ENCODE data around the gene ZNF366.

Gene ZNF366

DNA sequence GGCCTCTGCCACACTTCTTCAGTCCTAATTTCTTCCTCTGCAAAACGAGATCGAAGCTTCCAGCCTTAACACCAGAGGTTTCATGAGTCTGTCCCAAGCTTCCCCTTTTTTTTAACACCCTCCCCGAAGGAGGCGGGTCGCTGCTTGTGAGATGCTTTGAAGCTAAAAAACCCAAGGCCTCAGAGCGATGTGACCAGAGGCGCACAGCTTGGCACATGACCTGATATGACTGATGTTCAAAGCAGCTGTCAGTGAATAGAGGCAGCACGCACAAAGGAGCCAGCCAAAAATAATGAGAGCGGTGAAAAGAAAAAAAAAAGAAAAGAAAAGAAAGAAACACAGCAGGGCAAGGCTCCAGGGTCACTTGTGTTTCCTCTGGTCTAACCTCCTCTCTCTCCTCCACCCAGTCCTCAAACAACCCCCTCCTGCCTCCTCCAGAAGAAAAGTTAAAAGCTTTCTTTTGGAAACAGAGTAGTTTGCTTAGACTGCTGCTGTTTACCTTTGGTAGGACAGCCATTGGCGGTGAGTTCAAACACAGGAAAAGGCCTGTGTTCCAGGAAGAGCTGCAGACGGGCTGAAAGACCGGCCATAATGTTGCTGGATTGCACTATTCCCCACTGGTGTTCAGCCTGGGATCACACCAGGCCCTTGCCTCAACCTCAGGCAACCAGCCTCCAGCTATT is 10.9 kb upstream of the ZNF366 start:
- DNase-seq: no peak

DNA sequence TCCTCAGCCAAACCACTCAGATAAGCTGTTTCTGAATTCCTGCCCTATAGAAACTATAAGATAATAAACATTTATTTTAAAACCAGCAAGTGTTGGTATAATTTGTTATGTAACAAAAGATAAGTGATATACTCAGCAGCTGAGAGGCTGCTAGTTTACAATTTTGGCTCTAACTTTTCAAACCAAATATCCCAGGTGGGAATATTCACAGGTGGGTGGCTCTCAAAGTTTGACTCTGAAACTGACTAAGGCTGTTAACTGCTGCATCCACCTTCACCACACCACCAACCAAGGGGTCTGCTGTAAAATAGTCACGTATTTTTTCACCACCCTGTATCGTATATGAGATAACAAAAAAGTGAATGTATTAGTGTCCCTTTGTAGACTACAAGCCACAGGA is 9.7 kb upstream of the ZNF366 start:
- DNase-seq: no peak

DNA sequence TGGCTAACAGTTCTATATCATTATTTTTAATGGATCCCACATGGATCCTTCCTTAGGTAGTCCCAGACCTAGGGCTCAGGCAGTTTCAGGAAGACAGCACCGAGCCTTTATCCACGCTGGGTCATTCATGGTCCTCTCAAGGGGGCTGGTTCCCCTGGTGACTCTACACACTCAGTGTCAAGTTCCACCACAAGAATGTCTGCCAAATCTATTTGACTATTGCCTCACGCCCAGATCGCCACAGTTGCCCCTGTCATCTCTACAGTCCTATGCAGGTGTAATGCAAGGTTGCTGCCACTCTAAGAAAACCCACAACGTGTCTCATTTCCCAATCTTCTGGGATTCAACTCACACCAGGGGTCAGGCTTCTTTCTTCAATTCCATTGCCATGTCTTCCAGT is 8.0 kb upstream of the ZNF366 start:
- no peak for DNase-seq

DNA sequence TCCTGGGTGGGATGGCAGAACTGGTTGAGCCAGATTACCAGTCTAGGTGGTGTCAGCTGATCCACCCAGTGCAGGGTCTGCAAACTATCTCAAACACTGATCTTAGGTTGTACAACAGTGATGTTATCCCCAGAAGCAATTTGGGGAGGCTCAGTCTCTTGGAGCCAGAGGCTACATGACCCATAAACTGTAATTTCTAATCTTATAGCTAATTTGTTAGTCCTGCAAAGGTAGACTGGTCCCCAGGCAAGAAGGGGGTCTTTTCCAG is 5.3 kb upstream of the ZNF366 start:
- DNase-seq: no peak

DNA sequence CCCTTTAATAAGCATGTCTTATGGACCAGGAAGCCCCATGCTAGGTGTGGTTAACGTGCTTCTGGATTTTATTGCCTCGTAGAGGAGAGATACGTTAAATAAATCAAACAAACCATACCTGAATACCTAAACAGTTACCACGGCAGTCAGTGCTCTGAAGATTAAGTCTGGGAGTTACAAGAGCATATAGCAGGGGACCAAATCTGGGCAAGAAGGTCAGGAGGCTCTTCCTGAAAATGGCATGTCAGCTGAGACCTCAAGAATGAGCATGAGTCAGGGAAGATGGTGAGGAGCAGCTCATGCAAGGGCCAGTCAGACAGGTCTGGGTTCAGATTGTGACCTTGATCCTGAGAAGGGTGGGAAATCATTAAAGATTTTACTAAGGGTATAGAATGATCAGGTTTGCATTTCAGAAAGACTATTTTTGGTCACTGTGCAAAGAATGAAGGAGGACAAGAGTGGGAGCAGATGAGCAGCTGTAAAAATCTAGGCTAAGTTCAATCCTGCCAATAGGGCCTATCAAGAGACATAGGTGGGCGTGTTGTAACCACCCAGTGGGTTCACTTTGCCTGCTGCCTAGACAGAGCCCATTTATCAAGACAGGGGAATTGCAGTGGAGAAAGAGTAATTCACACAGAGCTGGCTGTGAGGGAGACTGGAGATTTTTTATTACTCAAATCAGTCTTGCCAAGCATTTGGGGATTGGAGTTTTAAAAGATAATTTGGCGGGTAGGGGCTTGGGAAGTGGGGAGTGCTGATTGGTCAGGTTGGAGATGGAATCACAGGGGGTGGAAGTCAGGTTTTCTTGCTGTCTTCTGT is 4.8 kb upstream of the ZNF366 start:
- DNase-seq: no peak

DNA sequence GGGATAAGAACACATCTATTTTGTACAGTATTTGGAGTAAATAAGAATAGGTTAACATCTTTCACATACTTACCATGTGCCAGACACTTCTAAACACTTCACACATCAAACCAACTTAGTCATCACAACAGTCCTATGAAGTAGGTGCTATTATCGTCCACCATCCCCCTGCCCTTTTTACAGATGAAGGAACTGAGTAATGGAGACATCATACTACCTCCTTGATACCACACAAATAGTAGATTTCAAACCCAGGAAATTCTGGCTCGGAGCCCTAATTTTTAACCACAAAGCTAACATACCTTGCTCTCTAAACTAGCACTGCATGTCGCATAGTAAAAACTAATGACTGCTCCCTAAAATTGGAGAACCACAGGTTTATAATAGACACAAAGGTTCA is 4.2 kb upstream of the ZNF366 start:
- no peak for DNase-seq

DNA sequence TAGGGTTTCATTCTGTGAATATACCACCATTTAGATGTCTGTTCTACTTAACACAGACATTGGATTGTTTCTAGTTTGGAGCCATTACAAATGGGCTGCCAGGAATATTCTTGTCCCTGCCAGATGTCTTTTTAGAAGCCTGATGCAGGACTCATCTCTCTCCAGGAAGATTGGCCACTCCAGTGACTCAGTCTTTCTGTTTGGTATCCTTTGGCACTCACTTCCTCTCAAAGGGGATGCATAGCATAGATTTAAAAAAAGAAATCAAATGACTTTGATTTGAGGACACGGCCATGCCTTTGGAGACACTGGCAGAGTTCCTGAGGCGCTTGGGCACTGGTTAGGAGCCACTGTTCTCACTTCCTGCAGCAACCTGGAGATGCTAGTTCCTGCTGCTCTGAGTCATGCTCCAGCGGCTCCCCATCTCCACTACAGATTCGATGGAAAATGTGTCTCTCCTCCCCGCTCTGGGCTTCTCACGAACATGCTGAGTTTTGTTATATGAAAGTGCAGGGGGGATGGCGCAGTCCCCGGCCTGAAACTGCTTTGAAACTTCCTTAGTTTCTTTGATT is 3.5 kb upstream of the ZNF366 start:
- no peak for DNase-seq

DNA sequence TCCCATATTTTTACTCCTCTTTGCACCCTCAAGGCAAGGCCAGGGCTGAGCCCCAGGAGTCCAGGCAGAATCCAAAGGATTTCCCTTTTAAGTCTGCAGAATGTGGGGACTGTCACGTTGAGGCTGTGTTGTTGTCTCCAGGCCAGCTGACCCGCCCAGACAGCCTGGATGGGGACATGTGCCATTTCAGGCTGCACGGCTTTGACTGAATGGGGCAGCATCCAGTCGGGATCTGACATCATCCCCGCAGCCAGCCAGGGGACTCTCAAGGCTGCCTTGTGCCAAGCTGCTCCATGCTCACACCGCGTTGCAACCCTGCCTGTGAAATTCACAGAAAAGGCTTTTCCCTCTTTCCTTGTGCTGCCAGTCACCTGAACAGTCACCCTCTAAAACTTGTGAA is 2.2 kb upstream of the ZNF366 start:
- no peak for DNase-seq

DNA sequence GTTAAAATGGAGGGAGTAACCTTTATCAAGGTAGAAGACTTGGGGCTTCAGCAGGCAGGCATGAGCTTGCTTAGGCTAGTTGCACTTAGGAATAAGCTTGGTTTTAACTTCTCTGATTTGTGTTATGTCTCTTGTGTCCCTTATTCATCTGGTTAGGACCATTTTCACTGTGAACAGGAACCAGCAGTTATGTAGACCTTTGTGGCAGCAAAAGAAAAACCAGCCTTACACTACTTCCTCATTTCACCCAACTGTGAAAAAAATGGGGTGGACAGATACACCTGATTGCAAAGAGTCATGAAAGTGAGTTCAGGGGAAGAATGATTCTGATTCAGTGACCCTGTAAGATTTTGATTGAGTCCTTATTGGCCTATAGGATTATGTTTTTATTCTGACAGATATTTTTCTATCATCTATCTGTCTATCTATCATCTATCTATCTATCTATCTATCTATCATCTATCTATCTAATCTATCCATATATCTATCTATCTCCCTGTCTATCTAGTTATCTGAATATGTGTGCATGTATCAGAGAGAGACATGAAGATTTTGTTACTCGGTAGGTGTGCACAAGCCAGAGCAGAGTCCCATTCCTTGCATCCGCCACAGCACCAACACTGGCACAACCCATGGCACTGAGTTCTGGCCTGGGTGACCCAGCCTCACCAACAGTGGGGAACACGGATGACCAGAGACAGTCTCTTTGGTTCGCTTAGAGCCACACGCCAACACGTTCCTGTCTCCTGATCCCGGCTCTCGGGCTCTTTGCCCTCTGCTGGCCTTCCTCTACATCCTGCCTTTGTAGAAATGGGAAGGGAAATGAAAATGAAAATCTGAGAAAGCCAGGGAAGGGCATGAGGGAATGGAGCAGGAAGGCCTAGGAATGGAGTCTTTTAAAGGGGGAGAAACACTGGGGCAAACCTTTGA is 1.3 kb upstream of the ZNF366 start:
- no peak for DNase-seq

DNA sequence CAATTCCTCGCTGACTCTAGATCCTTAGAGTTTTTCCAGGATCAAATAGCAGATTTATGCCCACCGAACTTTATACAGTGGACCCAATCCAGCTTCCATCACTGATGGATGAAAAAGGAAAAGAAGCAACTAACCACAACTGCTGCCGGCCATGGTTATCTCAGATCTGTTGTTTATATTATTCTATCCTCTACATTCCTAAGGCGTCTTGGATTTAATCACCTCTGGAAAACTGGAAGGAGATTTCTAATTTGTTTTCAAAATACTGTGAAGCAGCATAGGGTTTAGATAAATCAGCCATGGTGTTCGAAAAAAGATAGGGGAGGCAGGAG is 663 bp upstream of the ZNF366 start:
- no peak for DNase-seq

DNA sequence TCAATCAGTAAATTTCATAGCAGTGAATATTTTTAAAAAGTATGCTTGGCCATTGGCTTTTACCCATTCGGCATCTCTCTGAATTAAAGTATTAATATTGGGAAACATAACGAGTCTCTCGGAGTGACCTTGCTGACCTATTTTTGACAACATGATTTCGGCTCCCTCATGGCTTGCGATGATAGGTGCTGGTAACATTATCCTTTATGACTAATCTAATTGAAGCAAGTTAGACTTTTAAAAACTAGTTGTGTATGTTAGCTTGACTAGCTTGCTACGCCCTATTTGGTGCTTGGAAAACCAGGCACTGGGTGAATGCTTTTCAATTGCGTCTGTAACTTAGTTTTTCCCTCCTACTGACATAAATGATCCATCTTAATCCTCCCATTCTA is 1.1 kb downstream of the ZNF366 start:
- no peak for DNase-seq

DNA sequence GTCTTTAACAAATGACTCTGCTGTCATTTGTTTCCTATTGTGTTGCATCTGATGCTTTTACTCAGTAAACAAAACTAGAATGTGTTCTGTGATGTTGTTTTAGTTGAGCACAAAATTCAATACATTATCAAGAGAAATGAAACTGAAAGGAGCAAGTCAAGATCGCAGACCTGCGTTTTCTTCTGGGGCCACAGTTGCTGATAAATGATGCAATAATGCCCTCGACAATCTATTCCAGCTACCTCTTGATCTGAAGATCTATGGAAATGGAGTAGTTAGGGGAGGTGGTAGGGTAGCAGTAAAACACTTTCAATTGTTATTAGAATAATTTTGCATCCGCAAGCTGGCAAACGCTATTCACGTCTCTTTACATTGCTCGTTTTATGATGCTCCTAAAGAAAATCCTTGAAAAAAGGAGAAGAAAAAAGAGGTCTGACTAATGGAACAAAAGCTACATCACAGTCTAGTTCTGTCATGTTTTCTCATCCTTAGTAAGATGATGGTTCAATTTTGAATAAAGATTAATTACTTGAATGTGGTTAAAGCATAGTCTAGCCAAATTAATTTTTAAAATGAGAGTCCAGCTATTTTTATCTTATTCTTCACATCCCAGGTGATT is 1.6 kb downstream of the ZNF366 start:
- DNase-seq: no peak

DNA sequence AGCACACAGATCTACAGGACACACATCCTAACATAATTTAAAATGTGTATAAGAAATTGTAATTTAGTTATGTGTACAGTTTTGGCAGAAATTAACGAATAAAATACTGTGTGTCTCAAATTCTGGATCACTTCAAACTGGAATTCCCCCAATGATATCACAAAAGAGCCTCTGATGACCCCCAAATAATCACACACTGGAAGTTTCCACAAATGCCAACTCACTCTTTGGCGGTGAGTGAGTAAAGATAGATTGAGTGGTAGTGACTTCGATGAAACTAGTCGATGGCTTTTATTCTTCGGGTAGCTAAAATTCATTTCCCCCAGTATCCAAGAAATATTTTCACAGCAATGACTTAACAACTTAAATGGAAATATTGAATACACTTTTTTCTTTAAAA is 2.2 kb downstream of the ZNF366 start:
- DNase-seq: no peak

DNA sequence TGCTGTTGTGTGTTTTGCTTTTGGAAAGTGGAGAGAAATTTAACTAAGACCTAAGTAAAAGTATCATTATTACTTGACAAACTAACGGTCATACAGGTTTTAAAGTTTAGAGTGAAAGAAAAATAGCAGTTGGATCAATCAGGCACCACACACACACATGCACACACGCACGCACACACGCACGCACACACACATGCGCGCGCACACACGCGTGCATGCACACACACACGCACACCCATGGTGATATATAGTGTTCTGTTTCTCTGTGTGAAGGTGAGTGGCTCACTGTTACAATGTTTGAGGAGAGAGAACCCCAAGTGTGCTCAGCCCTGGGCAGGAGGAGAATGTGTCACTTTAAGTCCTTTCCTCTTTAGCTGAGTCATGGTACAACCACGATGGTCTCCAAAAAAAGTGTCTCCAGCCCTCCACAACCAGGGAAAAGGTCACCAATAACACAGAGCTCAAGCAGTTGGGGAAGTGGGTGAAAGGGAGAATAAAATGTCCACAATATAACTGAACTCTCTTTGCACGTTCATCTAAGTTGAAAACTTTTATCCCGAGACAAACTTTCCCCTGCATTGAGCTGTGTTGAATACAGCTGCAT is 3.2 kb downstream of the ZNF366 start:
- no peak for DNase-seq

DNA sequence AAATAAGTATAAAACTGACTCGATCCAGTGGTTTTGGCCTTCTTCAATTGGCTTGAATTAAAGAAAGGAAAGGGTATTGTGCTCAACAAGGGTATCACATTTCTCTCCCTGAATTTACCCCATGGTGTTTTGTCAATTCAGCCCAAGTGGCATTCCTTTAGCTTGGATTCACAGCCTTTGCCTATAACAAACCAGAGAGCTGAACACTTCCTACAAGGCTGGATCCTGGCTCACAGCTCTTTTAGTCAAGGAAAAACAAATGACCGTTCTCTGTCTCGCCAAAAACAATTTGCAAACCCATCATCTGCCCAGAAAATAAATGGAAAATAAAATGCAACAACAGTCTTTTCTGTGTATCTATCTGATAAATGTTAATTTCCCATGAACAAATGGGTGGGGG is 5.7 kb downstream of the ZNF366 start:
- no peak for DNase-seq

DNA sequence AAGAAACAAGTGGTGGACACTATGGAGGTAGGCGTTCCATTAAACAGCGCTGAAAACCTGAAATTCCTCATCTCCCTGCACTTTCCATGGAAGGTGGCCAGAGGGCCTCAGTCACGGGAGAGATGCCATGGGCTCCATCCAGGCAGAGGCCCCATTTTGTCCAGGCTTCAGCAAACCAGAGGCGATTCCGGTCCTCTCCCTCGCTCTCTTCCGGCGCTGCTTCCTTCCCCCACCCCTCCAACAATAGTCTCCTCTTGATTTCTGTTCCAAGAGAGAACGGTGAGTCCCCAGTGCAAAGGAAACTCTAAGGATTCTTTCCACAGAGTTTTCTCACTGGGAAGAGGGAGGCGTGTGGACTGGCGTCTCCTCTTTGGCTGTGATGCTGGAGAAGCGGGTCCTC is 7.5 kb downstream of the ZNF366 start:
- DNase-seq: no peak

DNA sequence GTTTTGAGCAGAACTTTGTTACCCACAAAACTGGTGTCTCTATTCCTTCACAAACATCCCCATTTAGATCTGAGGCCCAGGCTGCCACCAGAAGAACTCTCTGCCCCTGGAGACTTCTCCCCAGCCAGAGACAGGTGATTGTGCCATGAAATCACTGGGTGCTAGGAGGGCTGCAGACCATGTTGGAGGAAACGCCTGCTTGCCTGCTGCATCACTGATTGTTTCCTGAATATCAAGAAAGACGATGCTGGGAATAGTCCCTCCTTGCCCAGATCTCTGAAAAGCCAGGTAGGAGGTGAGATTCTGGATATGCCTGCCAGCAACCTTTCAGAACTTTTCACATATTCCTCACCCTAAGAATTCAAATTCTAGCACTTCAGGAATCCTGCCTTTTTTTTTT is 8.1 kb downstream of the ZNF366 start:
- DNase-seq: no peak

DNA sequence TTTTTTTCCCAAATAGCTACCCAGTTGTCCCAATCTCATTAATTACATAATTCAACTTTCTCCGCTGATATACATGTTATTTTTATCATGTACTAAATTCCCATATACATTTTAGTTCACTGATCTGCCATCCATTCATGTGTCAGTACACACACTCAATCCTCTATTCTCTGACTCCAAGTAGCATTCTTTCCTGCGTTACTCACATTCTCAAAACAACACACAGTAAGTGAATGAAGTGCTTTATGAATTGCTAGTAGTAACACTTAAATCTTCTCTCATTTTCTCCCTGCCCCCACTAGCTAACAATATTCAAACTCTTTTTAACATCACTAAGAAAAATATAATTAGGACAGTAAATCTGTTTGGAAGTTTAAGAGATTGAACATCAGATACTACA is 8.9 kb downstream of the ZNF366 start:
- DNase-seq: no peak

DNA sequence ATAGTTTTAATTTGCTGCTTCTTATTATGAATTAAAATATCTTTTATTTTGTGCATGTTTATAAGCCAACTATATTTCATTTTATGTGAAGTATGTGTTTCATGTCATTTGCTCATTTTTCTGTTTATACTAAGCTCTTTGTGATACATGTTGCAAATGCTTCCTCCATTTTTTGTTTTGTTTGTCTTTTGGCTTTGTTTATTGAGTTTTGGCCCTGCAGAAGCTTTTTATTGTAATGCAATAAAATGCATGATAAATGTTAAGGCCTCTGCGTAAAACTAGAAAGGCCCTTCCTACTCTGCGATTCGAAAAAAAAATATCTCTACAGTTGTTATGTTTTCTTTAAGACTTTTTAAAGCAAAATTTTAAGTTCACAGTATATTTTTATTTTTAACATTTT is 9.4 kb downstream of the ZNF366 start:
- no peak for DNase-seq

DNA sequence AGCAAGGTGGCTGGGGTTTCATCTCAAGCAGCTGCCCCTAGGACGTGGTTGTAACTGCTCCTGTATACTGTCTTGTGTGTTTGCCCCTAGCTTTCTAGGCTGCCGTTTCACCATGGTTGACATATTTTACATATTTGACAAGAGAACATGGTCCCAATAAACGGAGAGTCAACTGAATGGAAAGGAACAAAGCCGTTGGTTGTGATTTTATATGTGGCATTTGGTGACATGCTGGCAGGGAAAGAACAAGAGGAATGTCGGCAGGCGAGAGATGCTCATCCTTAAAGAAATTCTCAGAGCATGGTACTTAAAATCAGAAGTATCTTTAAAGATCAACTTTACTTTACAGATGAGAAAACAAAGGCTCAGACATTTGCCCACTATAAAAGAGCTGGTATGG is 11.8 kb downstream of the ZNF366 start:
- DNase-seq: no peak

DNA sequence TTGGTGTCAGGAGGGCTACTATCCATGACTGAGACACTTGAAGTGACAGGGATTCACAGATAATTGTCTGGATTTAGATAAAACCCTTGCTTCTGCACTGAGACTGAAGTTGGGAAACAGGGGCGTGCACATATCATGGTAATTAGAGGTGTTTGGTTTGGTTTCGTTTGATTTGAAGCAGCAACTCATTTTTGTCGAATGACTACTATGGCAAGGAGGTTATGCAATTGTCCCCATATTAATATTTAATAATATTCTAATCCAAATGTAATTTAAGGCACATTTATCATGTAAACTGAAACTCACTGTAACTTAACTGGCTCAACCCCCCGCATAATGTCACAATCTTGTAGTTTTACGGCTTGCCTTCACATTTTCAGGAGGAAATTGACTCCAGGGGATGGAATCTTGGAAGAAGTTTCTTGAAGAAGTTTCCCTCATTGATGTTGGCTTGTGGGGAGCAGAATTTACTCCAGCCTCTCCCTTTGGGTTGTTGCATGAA is 12.5 kb downstream of the ZNF366 start:
- DNase-seq: no peak

DNA sequence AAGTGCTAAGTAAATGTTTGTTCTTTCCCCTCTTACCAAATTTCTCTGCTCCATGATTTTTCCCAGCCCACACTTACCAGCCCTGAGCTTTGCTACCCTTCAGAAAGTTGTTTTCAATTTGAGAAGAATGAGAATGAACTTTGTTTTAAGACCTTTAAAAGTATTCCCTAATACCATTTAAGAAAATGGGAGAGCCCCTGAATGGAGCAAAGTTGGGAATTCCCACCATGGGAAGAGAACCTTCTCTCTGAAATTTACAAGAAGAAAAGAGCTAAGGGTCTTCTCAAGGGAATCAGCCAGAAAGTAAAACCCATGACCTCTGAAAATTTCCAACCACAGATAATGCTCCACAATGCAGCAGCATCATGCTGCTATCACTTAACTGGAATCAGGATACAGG is 17.7 kb downstream of the ZNF366 start:
- no peak for DNase-seq

DNA sequence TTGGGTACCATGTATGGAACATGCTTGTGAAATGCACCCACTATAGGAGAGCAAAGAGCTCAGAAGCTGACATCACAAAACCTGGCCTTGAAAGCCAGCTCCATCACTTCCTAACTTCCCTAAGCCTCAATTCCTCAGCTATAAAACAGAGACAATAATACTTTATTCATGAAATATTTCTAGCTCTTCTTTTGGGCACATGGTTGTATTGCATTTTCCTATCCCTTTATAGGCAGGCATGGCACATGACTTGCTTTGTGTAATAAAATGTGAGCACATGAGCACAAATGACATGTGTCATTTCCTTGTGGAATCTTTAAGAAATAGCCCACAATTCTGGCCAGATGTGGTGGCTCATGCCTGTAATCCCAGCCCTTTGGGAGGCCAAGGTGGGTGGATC is 18.5 kb downstream of the ZNF366 start:
- no peak for DNase-seq
